Activated CD4-positive, alpha-beta T cell treated with anti-CD3 and anti-CD28 coated beads, Interleukin-10, Interleukin-2, amounts not matched to agents 100 ng/mL and 50 ng/mL, durations not matched to agents 16 hours and 8 hours (primary cell): ENCODE results near the gene AKT3.
"Not testable (repeated sequence)": the region's sequence is repeated elsewhere in the genome, so short reads cannot be mapped to it uniquely, and the experiment has no call there.

Source experiments
- DNase-seq: peaks from one replicate; pipeline ENCODE4 v3.0.0-alpha.2; 2020

The AKT3 gene

GRCh38 chr1:243841507-243841906 is 8.5 kb downstream of the AKT3 start:
- DNase-seq: no peak

- DNase-seq: peak; percentile 77
Observed at GRCh38 chr1:243837907-243838535, 12.0 kb downstream of the AKT3 start.

GRCh38 chr1:243834130-243834529 is 15.9 kb downstream of the AKT3 start:
- DNase-seq: no peak

GRCh38 chr1:243831463-243831862 is 18.6 kb downstream of the AKT3 start:
- DNase-seq: no peak

- DNase-seq: no peak
Observed at GRCh38 chr1:243827206-243827605, 22.8 kb downstream of the AKT3 start.

- not testable (repeated sequence) for DNase-seq
Observed at GRCh38 chr1:243824907-243825306, 25.1 kb downstream of the AKT3 start.

DNA sequence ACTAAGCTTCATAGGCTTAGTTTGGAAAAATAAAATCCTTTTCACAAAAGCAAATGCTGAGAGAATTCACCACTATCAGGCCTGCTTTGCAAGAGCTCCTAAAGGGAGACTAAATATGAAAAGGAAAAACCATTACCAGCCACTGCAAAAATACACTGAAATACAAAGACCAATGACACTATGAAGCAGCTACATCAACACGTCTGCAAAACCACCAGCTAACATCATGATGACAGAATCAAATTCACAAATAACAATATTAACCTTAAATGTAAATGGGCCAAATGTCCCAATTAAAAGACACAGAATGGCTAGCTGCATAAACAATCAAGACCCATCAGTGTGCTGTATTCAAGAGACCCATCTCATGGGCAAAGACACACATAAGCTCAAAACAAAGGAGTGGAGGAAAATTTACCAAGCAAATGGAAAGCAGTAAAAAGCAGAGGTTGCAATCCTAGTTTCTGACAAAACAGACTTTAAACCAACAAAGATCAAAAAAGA is 28.8 kb downstream of the AKT3 start:
- DNase-seq: no peak

GRCh38 chr1:243819438-243819839 is 30.6 kb downstream of the AKT3 start:
- DNase-seq: no peak

DNA sequence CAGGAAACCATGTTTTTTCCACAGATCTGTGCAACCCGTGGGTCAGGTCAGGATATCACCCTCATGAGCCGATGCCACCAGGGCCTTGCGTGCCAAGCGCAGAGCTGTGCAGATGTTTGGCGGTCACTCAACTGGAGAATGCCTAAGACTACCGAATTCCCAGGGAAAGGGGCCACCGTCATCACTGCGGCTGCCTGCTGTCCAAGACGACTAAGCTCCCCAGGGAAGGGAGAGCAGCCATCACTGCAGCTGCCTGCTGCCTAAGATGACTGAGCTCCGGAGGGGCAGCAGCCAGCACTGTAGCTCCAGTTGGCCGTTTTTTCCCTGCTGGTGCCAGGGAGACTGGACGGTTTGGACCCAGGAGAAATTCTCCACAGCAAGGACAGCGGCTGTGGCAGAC is 31.1 kb downstream of the AKT3 start:
- DNase-seq: no peak

GRCh38 chr1:243814718-243815117 is 35.3 kb downstream of the AKT3 start:
- DNase-seq: no peak

GRCh38 chr1:243807346-243807745 is 42.7 kb downstream of the AKT3 start:
- not testable (repeated sequence) for DNase-seq

GRCh38 chr1:243806310-243806709 is 43.7 kb downstream of the AKT3 start:
- DNase-seq: peak; percentile 15

- DNase-seq: no peak
Observed at GRCh38 chr1:243802736-243803135, 47.3 kb downstream of the AKT3 start.

DNA sequence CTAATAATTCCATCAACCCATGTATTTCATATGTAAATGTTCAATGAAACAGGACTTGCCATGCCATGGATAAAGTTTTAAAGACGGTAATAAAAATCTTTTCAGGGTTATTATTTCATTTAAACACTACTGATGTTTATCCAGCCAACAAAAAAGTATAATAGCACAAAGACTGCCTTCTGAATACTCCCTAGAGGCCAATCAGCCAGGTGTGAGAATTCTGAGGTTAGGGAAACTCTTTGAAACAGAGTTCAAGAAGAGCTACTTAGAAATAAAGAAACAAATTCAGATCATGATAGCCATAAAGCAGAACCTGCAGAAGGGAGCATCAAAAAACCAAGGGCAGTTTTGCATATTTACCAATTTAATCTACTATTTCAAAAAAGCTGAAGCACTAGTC is 48.7 kb downstream of the AKT3 start:
- no peak for DNase-seq

- DNase-seq: no peak
Observed at GRCh38 chr1:243799908-243800307, 50.1 kb downstream of the AKT3 start.

DNA sequence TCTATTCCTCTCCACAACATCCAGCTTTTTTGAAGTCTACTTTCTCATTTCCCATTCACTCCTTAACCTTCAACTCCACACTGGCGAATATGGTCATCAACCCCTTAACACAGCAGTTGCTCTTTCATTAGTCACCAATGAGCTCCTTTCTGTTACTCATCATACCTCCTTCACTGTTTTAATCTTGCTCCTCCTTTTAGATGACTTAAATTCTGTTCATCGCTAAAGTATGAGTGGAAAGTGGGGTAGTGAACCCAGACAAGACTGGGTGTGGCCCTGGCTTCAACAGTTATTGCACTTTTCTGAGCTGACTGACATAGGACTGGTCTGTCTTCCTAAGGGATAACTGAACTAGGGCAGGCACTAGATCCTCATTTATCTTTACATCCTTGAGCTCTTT is 51.3 kb downstream of the AKT3 start:
- DNase-seq: no peak

- no peak for DNase-seq
Observed at GRCh38 chr1:243796016-243796415, 54.0 kb downstream of the AKT3 start.

- DNase-seq: peak; percentile 34
Observed at GRCh38 chr1:243793298-243793697, 56.7 kb downstream of the AKT3 start.

DNA sequence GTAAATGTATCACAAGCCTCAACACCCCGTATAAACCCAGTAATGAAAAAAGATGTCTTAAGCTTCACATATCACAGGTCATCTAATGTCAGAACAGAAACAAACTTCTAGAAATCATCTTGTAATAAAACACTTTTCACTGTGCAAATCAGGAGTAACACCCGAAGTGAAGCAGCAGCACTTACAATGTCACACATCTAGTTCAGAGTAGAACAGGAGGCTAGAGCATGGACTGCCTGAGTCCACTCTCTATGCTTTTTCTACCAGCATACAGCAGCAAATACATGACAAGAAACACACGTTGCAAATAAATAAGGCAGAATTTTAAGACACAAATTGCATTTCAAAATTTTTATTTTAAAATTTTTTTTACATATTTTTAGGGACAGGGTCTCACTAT is 57.2 kb downstream of the AKT3 start:
- no peak for DNase-seq

DNA sequence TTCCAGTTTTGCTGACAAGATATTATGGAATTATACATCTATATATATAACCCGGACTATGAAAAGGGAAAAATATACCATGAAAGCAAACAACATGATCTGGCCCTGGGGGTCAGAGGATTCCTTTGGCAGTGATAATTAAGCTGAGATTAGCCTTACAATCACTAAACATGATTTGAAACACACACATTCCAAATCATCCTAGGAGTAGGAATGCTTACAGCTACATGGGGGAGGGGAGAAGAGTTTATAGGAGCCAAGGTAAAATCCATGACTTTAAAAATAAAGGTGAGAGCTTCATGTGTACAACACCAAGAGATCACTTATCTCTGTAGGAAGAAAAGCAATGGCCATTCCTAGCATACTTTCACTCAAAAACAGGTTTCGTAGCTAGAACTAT is 57.6 kb downstream of the AKT3 start:
- no peak for DNase-seq

DNA sequence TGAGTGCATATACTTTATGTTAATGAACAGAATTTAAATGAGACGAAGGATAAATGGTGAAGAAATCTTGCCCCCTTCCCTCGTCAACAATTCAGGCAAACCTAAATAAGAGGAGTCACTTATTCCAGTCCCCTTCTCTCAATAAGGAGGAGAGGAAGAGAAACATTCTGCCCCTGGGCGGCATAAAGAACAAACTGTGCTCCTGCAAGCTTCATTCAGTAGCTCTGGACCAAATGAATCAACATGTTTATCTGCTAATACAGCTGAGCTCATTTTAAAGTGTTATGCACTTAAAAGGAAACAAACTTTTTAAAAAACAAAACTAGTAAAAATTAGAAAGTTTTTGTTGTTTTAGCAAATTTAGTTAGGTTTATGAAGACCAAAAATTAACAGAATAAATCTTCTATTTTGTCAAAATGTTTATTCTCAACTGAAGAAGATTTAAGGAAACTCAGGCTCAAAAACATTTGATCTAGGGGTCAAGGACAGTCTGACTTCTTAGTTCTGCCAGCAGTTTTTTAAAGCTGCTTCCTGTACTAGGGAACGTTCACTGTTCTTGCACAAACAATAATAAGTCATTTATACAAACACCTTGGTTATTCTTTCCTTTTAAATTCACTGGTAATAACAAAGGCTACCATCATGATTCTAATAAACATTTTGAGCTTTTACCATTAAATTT is 58.3 kb downstream of the AKT3 start:
- no peak for DNase-seq

GRCh38 chr1:243790404-243790803 is 59.6 kb downstream of the AKT3 start:
- no peak for DNase-seq

DNA sequence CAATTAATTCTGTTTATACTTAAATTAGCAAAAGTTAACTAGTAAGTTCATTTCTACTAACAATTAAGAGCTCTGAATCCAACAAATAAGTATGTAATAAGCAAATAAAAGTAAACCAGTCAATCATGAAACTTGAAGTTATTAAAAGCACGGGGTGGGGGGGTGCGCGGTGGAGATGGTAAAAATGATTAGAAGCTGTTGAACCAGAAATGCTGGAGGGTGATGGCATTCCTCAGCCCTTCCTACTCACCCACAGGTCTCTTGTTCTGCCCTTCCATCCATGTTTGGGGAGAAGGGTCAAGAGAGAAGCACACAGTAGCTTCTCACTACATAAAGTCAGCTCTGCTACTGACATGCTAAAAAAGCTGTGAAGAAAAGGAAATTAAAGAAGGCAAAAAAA is 63.5 kb downstream of the AKT3 start:
- no peak for DNase-seq

DNA sequence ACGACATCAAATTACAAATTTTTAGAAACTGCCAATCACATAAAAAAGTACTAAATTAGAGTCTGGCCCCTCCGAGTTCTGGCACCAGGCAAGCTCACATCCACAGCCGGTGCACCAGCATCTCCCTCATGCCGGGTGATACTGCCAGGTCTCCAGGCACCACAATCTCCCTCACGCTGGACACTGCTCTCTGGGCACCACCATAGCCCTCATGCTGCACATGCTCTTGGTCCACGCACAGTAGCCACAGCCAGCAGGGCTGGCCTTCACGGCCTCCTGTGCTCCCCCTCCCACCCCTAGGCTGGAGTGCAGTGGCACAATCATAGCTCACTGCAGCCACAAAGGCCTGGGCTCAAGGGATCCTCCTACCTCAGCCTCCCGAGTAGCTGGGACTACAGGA is 65.5 kb downstream of the AKT3 start:
- no peak for DNase-seq

DNA sequence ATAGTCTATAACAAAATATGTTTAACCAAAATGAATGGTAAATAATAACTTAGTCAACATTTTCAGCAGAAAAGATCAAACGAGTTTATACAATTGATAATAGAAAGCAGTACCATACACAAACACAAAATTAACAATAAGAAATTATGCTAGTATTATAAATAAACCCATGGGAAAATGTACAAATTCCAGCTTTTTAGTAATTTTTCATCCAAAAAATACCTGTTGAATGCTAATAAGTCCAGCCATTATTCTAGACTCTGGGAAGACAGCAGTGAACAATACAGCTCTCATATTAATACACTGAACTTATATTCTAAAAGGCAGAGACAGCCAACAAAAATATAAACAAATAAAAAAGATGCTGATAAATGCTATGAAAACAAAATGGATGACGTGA is 66.3 kb downstream of the AKT3 start:
- DNase-seq: no peak
